ENCODE measurements around the gene C1QTNF12. TPM values are rescaled to one million over a fixed set of nuclear protein-coding genes. Genes with fewer than 3 reads are reported as not detected.

C1QTNF12 gene
- total and polyA plus RNA-seq, 2 of the 8 experiments (the other 6 are each of a cell fraction or from before 2014, with no cell fraction given) = 2.1 to 3.7 TPM

GRCh38 chr1:1219341-1219740 is 27.2 kb downstream of the C1QTNF12 start:
- Histone ChIP-seq H3K23me2 (ENCODE audit: low read depth, low read length) (no peaks in the 10 kb centered on the region), H3K18ac (ENCODE audit: extremely low read depth, low read length) (no peak overlapping the region), H2BK15ac (ENCODE audit: low read length) (no peak overlapping the region), H3K9me3 (ENCODE audit: insufficient read depth in 2 of 2, low read depth in 1 of 2, low read length in 1 of 2) (no peaks in the 10 kb centered on the region), H3K4me2 (ENCODE audit: insufficient read depth in 1 of 2, low read depth in 2 of 2, low read length in 2 of 2) (no peak overlapping the region), H3K9ac (replicated peaks in 1 of 4; ENCODE audit: extremely low read depth in 1 of 4, low read depth in 3 of 4, low read length in 3 of 4) (no peak overlapping the region), H2BK5ac (ENCODE audit: low read depth, low read length) (no peak overlapping the region), H3K14ac (ENCODE audit: insufficient read length) (no peak overlapping the region), H4K5ac (ENCODE audit: insufficient read length, low read depth, low read length) (no peak overlapping the region), H4K91ac (replicated peaks; ENCODE audit: insufficient read length, low read length) (no peak overlapping the region), H2AK5ac (ENCODE audit: low read depth, low read length) (no peak overlapping the region), H3K36me3 (ENCODE audit: control insufficient read depth in 2 of 4, insufficient read depth in 4 of 4, low read length in 3 of 4) (peaks cover 2 to 36% (median 16%) of the 10 kb centered on the region in 4 experiments; a peak in 7 of 8 replicates), H3K56ac (replicated peaks; ENCODE audit: insufficient read length, low read depth, low read length) (no peak overlapping the region), H3K4ac (replicated peaks; ENCODE audit: insufficient read length, low read depth, low read length) (no peak overlapping the region), H3K27me3 (replicated peaks in 1 of 4; ENCODE audit: control insufficient read depth in 3 of 4, extremely low read depth in 1 of 4, insufficient read depth in 3 of 4, low read length in 3 of 4) (no peaks in the 10 kb centered on the region), H2AFZ (ENCODE audit: low read length) (no peak overlapping the region), H3K4me1 (replicated peaks in 1 of 4; ENCODE audit: control insufficient read depth in 3 of 4, insufficient read depth in 4 of 4, low read length in 3 of 4) (no peaks in the 10 kb centered on the region; a peak in 1 of 7 replicates), H3K79me1 (ENCODE audit: low read depth, low read length) (peaks cover 5% of the 10 kb centered on the region; the same call in 1 of the 2 replicates), H3K79me2 (ENCODE audit: control insufficient read depth in 1 of 2, insufficient read depth in 2 of 2, low read length in 2 of 2) (no peaks in the 10 kb centered on the region), H2BK12ac (ENCODE audit: low read depth, low read length) (no peak overlapping the region), H4K8ac (ENCODE audit: extremely low read depth, insufficient read depth, low read length) (peak overlapping the region; percentile 51), H4K20me1 (replicated peaks in 1 of 2; ENCODE audit: control insufficient read depth in 1 of 2, insufficient read depth in 2 of 2, low read length in 2 of 2) (peaks cover 3 to 14% of the 10 kb centered on the region in 2 experiments), H2BK20ac (ENCODE audit: low read length) (no peak overlapping the region), H3K4me3 (ENCODE audit: extremely low read depth in 1 of 4, insufficient read depth in 2 of 4, low read depth in 3 of 4, low read length in 4 of 4) (no peak overlapping the region), H3K23ac (ENCODE audit: insufficient read length) (no peak overlapping the region), H3K27ac (ENCODE audit: low read depth, low read length) (no peak overlapping the region), H2BK120ac (replicated peaks; ENCODE audit: low read depth, low read length) (no peak overlapping the region)
- CTCF ChIA-PET (ENCODE audit: partially characterized antibody) = interaction anchor here (1.1 to 2.3 kb wide), 3 partner anchors 12 to 97 kb away, joined by 3 to 9 read pairs (median 3); no protein-coding TSS in a partner anchor
- WGBS, 2 experiments (ENCODE audit: extremely low coverage in 1 of 2, insufficient coverage in 1 of 2, insufficient read length in 1 of 2, insufficient replicate concordance in 2 of 2, low coverage in 1 of 2, low lambda C conversion rate in 2 of 2, missing lambda C conversion rate in 1 of 2) = 93% methylated on average over 16 of the region's 20 CpGs; no CpG with 5 or more reads in 1 of the 2 experiments
- DNase-seq (ENCODE audit: low read depth in 1 of 2, low spot score in 2 of 2) (no peak), FAIRE-seq (no peak)
- POLR2A ChIA-PET (ENCODE audit: partially characterized antibody) = no interaction called here
- TF ChIP-seq KDM5A (IDR thresholded peaks at IDR 0.05; ENCODE audit: low read length) (no peak), SIN3A (conservative IDR thresholded peaks at IDR 0.05 in 1 of 2, IDR thresholded peaks at IDR 0.05 in 1 of 2; ENCODE audit: low read depth in 1 of 2, low read length in 2 of 2) (no peak), POU5F1 (IDR thresholded peaks at IDR 0.05; ENCODE audit: low read depth, low read length) (no peak), TAF7 (optimal IDR thresholded peaks at IDR 0.05; ENCODE audit: borderline replicate concordance, low read depth, low read length) (no peak), ZNF274 (IDR thresholded peaks at IDR 0.05; ENCODE audit: borderline replicate concordance, extremely low read depth, low read length) (no peak), RBBP5 (IDR thresholded peaks at IDR 0.05; ENCODE audit: borderline replicate concordance, low read depth, low read length) (no peak), RFX5 (IDR thresholded peaks at IDR 0.05; ENCODE audit: borderline replicate concordance, low read depth, low read length) (no peak), TBP (IDR thresholded peaks at IDR 0.05; ENCODE audit: low read depth, low read length) (no peak), RAD21 (IDR thresholded peaks at IDR 0.05 in 1 of 2, conservative IDR thresholded peaks at IDR 0.05 in 1 of 2; ENCODE audit: low read depth in 2 of 2, low read length in 2 of 2) (no peak), ATF2 (IDR thresholded peaks at IDR 0.05; ENCODE audit: low read length) (no peak), HDAC2 (IDR thresholded peaks at IDR 0.05; ENCODE audit: borderline replicate concordance in 1 of 2, low read depth in 2 of 2, low read length in 2 of 2) (no peak)
